GM18873 (cell line): ENCODE data around the gene ISM1.
"Not testable (repeated sequence)": the region's sequence is repeated elsewhere in the genome, so short reads cannot be mapped to it uniquely, and the experiment has no call there.

Experiments
- ATAC-seq: cut with Tn5 transposase; IDR thresholded peaks from one replicate; pipeline ENCODE4 v1.9.1; 2021; ENCODE audit warnings: mild to moderate bottlenecking, moderate library complexity, moderate number of reproducible peaks; ENCODE audit not compliant: unreplicated experiment, low FRiP score

Gene ISM1

DNA sequence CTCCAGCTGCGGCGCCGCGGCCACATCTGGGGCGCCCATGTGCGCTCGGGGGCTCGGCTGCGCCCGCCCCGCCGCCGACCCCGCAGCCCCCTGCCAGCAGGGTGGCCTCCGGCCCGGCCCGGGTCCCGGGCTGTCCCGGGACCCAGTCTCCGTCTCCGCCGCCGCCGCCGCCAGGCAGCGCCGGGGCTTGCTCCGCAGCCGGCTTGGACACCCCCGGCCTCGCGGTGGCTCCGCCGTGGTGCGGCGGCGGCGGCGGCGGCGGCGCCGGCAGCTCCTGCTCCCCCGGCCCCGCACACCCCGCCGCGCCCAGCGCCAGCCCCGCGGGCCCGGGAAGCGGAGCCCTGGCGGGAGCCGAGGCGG, 219 bp downstream of the ISM1 start:
- no peak for ATAC-seq

DNA sequence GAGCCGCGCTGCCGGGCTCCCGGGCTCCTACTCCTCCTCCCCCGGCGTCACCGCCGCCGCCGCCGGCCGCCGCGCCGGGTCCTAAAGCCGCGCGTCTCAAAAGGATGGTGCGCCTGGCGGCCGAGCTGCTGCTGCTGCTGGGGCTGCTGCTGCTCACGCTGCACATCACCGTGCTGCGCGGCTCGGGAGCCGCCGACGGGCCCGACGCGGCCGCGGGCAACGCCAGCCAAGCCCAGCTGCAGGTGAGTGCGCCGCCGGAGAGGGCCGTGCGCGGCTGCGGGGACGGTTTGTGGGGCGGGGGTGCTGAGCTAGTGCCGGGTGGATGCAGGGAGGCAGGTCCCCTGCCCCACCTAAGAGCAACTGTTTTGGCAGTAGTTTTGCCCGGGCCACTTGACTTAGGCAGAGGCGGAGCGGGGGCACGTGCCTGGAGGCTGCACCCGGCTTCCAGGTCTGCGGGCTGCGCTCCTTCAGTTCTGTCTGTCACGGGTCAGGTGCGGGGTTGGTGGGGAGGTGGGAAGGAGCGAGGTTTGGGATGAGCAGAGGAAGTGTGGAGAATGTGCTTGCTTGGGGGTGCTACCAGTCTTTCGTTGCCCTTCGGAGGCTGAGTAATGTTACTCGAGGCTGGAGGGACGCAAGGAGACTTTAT, 722 bp downstream of the ISM1 start:
- peak; percentile 52 for ATAC-seq

DNA sequence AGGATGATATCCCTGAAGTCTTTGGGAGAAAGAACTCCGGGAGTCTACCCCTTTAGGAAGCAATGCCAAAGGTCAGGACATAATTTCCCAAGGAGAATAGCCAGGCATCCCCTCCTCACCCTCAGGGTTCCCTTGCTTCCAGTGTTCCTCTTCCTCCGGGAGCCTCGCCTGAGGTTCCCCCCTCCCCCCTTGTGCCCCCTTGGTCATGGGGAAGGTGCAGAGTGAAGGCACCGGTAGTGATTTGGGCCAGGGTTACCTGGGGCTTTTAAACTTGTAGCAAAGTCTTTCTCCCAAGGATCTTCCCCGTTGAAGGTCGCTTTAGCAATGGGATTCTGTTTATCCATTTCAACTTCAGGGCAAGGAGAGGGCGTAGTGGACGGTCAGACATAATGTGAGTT, 1.2 kb downstream of the ISM1 start:
- no peak for ATAC-seq

DNA sequence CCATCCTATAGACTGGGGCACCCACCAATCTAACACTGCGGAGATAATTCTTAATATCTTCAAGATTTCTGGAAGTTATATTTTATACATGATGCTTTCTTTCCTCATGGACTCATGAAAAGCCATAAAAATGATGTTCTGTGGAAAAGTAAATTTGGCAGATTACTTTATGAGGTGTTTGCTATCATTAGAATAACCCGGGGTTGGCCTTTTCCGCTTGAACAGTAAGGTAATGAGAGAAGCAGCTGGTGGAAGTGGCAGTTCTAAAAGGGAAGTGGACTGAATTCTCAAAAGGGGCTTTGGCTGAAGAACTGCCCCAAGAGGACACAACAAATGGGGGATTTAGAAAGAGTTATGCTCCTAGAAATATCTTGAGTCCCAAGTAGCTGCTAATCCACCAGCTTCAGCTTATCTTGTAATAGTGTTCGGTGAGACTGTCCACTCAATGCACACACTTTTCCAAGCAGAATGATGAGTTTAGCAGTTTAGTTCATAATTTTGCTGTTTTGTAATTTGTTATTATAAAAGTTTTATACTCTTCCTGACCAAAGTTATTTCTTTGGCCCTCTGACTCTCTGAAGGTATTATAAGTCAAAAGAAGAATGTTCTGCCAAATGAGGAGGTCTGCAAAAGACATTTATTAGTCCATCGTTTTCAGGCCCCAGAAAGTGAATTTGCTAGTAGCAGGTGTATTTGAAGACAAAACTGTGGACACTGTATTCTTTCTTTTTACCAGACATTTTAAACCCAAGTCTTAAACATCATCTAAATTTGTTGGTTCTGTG, 2.9 kb downstream of the ISM1 start:
- ATAC-seq: no peak

DNA sequence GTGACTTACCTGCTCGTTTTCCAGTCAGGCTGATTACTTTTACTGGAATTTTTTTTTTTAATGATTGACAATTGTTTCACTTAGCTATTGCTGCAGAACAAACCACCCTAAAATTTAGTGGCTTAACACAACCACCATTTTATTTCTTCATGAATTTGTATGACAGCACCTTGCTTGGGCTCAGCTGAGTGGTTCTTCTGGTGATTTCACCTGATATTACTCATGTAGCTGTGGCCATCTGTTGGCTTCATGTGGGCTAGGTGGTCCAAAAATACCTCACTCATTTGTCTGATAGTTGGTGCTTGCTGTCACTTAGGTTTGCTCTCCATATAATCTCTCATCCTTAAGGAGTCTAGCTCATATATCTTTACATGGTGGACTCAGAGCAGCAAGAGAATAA, 5.3 kb downstream of the ISM1 start:
- no peak for ATAC-seq

DNA sequence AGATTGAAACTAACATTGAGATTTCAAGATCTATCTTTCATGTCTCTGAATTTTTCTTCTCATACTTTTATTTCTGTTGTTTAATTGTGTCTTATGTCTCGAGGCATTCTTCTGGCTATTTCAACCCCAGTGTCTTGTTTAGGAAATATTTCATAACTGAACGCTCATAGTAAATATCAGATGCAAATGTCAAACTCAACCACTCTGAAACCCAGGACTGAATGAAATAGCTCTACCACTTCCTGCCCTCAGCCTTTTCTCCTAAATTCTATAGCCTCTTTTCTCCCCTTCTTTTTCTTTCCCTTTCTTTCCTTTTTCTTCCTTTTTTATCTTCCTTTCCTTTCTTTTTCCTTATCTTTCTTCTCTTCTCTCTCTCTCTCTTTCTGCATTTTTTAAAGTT, 7.7 kb downstream of the ISM1 start:
- no peak for ATAC-seq

DNA sequence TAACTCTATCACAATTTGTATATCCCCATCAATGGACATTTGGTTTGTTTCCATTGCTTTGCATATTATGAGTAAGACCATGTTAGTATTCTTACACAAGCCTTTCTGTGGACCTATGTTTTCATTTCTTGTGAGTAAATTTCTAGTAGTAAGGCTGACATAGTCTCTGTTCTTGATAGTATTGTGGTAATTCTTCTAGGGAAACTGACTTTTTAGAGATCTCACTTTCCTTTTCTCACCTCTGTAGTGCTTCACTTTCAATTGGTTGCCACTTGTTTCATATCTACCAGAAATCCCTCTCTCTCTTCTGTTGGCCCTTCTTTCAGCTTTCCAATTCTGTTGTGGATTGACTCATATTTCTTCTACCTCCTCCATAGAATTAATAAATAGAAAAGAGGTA, 8.5 kb downstream of the ISM1 start:
- peak; percentile 74 for ATAC-seq

DNA sequence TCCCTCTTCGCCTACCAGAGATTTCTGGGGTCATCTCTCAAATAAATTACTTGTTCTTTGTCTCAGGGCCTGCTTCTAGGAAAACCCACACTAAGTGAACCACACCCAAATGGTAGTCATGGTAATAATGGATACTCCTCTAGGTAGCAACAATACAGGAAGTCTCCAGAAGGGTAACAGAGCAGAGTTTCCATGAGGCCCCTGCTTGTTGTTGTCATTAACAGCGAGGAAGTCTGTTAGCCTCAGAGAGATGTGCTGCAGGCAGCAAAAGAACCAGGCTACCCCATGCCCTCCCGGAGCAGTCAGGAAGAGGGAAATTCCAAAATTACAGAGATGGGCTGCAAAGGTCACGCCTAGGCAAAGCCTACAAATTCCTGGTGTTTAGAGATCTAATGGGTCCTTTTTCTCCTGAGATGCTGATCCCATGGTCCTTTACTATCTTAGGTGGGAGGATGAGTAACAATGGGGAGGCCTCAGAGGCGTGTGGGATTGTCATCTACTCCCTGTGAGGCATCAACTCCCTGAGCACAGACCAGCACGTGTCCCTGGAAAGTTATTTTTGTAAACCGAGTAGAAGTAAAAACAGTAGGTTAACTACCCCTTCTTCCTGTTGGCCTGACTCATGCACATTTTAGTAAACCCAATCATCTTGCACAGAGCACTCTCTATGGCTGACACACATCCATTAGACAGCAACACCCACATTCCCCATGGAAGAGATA, 10.1 kb downstream of the ISM1 start:
- ATAC-seq: no peak

DNA sequence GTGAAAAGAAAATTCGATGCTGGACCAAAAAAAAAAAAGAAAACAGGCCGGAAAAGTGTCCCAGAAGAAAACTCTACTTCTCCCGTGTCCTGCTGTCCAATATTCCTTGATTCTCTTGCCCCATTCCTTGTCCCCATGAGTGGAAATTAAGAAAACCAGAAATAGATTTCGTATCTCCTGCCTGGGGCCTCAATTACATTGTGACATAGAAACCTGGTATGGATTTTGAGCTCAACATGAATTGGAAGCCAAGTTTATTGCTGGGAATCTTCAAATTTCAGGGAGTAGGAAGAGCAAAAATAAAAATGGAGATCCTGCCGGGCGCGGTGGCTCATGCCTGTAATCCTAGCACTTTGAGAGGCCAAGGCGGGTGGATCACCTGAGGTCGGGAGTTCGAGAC, 11.9 kb downstream of the ISM1 start:
- no peak for ATAC-seq

DNA sequence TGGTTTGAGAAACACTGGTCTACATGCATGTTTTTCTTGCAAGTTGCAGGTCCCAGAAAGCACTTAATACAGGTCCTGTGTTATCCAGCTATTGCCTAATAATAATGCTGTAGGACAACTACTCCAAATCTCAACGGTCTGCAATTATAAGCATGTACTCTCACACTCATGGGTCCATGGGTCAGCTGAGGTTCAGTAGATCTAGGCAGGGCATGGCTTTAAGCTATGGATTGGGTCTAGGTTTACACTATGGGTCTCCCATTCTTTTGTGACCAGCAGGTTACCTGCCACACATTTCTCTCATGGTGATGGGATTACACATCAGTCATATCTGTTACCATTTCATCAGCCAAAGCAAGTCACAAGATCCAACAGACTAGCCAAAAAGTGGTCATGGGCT, 13.9 kb downstream of the ISM1 start:
- no peak for ATAC-seq

DNA sequence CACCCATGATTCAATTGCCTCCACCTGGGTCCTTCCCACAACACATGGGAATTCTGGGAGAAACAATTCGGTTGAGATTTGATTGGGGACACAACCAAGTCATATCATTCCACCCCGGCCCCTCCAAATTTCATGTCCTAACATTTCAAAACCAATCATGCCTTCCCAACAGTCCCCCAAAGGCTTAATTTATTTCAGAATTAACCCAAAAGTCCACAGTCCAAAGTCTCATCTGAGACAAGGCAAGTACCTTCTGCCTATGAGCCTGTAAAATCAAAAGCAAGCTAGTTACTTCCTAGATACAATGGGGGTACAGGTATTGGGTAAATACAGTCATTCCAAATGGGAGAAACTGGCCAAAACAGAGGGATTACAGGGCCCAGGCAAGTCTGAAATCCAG, 15.3 kb downstream of the ISM1 start:
- ATAC-seq: not testable (repeated sequence)

DNA sequence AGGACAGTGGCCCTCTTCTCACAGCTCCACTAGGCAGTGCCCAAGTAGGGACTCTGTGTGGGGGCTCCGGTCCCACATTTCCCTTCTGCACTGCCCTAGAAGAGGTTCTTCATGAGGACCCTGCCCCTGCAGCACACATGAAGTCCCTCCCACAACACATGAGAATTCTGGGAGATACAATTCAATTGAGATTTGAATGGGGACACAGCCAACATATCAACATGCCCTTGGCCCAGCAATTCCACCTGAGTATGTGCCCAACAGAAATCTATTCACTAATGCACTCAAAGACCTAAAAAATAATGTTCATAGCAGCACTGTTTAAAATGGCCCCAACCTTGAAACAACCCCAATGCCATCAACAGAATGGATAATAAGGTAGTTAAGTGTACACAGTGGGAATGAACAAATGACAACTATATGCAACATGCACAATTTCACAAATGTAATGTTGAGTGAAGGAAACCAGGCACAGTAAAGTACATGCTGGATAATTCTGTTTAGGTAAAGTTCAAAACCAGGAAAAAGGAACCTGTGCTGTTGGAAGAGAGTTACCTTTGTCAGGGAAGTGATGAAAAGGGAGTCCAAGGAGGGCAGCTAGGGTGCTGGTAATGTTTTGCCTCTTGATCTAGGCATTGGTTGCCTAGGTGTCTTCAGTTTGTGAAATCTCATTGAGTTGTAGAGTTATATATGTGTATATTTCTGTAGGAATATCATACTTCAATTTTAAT, 16.1 kb downstream of the ISM1 start:
- no peak for ATAC-seq

DNA sequence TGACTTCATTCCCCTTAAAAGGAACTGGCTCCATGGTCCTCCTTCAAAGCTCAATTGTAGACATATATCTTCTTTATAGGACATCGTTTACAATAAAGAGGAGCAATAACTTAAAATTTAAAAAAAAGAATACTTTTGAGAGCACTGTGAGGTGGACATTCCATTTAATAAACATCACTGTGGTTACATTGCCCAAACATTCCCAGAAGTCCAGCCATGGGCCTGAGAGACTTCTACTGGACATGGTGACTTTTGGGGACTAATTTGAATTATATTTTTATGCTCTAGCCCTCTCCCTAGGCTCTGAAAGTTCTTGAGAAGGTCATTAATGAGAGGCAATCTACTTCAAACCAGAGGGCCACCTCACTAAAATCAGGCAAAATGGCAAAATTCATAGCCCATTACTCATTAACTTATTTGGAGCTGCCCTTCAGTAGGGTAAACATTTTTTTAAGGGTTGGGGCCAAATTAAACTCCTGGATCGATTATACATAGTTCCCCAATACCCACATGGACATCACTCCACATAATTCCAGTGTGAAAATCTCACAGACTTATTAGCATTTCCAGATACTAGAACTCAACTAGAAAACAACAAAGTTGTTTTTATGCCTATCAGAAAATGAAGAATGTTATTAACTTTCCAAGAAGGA, 17.1 kb downstream of the ISM1 start:
- ATAC-seq: no peak

DNA sequence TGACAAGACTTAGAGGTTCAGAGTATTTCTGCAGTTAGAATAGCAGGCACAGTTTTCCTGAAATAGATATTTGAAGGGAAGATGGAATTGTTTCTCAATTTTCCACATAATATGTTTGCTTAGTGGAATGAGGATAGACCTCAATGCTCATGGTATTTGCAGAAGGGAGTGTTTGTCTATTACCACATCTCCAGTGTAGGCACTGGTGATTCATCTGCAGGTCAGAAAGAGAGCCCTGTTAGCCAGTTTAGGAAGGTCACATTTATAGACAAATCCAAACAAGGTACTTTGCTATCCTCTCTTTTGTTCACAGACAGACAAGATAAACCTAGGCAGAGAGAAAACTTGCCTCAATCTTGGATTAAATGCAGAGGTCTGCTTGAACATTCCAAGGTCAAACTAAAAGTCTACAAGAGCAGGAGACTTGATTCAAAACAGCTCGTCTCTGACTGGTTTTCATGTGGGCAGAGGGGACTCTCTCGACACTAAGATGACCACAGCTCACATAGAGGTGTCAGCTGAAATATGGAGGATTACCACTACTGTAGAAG, 22.8 kb downstream of the ISM1 start:
- no peak for ATAC-seq

DNA sequence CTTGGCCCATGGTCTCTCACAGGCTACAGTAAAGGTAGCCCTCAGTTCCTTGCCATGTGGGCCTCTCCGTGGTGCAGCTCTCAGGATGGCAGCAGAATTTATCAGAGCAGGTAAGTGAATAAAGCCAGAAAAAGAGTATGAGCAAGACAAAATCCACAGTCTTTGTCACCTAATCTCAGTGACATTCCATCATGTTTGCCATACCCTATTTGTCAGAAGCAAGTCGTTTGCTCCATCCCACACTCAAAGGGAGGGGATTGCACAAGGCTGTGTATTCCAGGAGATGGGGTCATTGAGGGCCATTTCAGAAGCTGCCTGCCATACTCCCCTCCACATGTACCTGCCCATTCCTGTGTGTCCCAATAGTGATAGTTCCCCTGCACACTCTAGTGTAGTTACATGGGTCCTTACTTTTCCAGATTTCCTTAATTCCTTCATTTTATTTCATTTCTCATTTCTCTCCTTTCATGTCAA, 24.2 kb downstream of the ISM1 start:
- ATAC-seq: no peak

DNA sequence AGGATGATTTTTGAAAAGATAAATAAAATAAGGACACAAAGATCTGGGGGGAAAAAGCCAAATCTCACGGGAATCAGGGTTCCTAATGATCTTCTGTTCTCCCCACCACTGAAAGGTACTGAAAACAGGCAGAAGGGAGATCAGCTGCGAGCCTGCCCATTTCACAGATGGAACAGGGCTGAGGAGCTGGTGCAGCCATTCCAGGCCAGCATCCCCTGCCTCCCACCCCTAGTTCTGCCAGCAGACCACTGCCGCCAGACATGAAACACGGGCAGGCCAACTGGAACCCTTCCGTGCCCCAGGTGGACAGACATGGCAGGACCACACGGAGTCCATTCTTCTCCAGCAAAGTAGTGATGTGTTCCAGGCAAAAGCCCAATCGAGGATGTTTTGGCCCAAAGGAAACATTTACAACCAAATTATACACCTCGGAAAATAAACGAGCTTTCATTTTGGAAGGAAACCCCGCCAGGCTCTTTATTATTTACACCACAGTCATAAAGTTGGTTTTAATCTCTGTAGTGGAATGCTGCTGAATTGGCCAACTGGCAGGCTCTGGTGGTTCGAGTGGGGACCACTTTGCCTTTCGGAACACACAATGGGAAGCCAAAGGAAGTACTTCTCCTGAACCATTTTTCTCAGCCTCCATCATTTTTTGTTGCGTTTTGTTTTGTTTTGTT, 28.2 kb downstream of the ISM1 start:
- ATAC-seq: no peak

DNA sequence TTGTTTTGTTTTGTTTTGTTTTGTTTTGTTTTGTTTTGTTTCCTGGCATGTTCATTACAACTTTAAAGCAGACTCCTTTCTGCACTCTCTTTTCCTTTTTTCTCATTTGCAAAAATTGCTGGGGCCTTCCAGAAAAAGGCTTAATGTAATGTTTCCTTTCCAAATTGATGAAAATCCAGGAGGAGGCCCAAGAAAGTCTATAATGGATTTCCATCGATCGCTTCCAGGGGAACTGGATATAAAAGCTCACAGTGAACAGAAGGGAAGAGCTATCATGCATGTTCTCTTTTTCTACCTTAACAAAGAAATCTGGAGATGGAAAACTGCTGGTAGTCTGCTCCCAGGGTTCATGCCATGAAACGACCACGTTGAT, 28.7 kb downstream of the ISM1 start:
- ATAC-seq: no peak

DNA sequence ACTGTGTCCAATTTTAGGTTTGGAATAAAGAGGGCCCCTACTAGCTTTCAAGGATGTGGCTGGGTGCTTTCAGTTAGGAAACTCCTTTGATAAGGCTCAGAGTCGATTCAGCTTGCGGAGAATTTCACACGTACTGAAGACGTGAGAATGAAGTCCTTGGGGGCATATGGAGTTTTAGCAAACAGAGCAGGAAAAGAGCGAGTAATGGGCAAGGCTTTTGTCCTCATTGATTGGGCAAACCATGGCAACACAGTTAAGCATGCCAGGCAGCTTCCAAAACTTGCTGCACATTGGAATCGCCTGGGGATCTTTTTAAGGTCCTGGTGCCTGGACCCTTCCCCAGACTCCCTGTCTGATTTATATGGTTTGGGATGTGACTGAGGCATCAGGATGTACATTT, 29.2 kb downstream of the ISM1 start:
- no peak for ATAC-seq

DNA sequence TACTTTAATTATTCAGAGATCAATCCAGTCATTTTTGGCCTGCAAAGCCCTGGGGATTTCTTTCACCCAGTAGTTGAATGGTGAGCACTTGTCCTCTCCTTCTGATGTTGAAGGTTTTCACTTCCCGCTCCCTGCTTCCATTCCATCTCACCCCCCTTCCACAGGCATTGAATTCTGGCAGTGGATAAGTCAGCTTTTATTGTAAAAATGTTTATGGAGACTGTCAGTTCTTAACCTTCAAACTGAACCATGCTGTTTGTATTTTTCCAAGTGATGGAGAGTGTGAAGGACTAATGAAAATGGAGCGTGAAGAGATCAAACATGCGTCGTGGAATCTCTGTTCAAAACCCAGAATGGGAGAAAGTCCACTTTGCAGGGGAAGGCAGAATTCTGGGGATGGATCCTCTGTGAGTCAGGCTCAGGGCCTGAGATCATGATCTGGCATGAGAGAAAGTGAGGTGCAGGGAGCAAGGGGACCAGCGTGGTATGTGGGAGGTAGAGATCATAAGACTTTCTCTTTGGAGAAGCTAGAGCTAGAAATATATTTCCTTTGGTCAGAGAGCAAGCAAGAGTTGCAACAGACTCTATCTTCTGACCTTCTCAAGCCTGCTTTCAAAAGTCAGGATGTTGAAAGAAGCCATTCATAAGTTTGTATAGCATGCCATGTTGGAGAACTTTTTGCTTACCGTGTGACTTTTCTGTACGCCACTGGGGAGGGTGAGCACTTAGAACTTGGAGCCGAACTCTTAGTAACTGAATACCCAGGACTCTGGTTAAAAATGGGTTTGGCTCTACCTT, 30.2 kb downstream of the ISM1 start:
- no peak for ATAC-seq
